Measurements from ENCODE around the gene DPP4. TPM values are rescaled to one million over a fixed set of nuclear protein-coding genes. Genes with fewer than 3 reads are reported as not detected.

DPP4 gene
- total RNA-seq, 1 donor from 2014 or later, result 1.7 TPM

- Histone ChIP-seq H3K36me3 (no peaks in the 10 kb centered on the region), H3K27ac (no peak overlapping the region), H3K9me3 (no peaks in the 10 kb centered on the region), H3K4me3 (no peak overlapping the region), H3K27me3 (no peaks in the 10 kb centered on the region), H3K4me1 (peaks cover 0 to 4% of the 10 kb centered on the region in 2 donors)
- intact Hi-C loops (cut with DNase I), result no loop called here
- DNase-seq (ENCODE audit: low spot score in 2 of 2), result no peak
- TF ChIP-seq CTCF (IDR thresholded peaks at IDR 0.05), result no peak
Measured at GRCh38 chr2:162070228-162070936, 3.6 kb downstream of the DPP4 start.

DNA sequence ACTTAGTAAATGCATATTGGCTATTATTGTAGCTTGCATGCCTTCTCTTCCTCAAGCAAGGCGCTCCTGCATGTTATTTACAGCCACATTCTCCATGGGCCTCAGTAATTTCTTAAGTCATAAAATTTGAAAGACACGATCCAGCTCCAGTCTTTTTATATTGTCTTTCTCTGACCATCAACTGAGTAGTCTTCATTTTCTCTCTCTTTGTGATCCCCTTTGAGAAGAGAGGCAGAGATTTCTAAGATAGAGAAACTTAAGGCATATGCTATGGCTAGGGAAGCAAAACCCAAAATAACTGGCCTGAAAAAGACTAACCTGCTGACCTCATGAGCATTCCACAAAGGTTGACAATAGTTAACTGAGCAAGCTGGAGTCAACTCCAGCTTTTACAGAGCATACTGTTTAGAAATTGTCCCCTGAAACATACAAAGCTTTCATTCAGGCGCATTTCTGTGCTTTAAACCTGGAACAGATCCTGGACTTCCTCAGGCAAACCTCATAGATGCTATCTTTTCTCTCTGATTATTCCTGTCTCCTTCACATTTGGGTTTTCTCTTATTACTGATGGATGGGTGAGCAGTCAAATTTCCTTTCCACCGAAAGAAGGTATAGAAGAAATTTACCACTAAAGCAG lies 4.6 kb downstream of the DPP4 start:
- H3K27me3 ChIP-seq, result no peaks in the 10 kb centered on the region
- no peak for DNase-seq (ENCODE audit: low spot score in 2 of 2)
- H3K27ac ChIP-seq, result no peak overlapping the region
- H3K4me1 ChIP-seq, result peaks cover 0 to 4% of the 10 kb centered on the region in 2 donors
- intact Hi-C loops (cut with DNase I), result no loop called here
- H3K36me3 ChIP-seq, result no peaks in the 10 kb centered on the region
- TF ChIP-seq CTCF (IDR thresholded peaks at IDR 0.05), result no peak
- no peaks in the 10 kb centered on the region for H3K9me3 ChIP-seq
- no peak overlapping the region for H3K4me3 ChIP-seq

DNA sequence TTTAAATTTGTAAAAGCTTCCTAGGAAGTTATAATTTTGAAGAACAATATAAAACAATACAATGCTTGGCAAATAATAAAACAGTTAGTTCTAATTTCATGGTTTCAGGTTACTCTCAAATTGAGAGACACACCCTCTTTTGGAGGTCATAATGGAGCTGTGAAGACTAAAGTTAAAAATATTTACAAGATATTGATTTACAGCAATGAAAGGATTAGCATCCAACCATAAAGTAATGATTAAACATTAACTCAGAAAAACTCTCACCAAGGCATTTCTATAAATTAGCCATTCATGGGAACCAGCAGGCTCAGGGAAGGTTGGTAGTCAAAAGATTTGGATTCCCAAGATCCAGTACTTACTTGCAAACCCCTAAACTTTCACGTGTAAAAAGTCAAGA lies 6.4 kb downstream of the DPP4 start:
- Histone ChIP-seq H3K27ac (no peak overlapping the region), H3K27me3 (no peaks in the 10 kb centered on the region), H3K36me3 (no peaks in the 10 kb centered on the region), H3K4me3 (no peak overlapping the region), H3K9me3 (no peaks in the 10 kb centered on the region), H3K4me1 (no peaks in the 10 kb centered on the region)
- DNase-seq (ENCODE audit: low spot score in 2 of 2), result no peak
- intact Hi-C loops (cut with DNase I), result no loop called here
- TF ChIP-seq CTCF (IDR thresholded peaks at IDR 0.05), result no peak

- no peak overlapping the region for H3K4me3 ChIP-seq
- H3K27ac ChIP-seq, result no peak overlapping the region
- H3K4me1 ChIP-seq, result no peaks in the 10 kb centered on the region
- no peak for DNase-seq (ENCODE audit: low spot score in 2 of 2)
- H3K9me3 ChIP-seq, result no peaks in the 10 kb centered on the region
- no peaks in the 10 kb centered on the region for H3K27me3 ChIP-seq
- TF ChIP-seq CTCF (IDR thresholded peaks at IDR 0.05), result no peak
- no peaks in the 10 kb centered on the region for H3K36me3 ChIP-seq
- intact Hi-C loops (cut with DNase I), result no loop called here
Measured at GRCh38 chr2:162065767-162066166, 8.2 kb downstream of the DPP4 start.

DNA sequence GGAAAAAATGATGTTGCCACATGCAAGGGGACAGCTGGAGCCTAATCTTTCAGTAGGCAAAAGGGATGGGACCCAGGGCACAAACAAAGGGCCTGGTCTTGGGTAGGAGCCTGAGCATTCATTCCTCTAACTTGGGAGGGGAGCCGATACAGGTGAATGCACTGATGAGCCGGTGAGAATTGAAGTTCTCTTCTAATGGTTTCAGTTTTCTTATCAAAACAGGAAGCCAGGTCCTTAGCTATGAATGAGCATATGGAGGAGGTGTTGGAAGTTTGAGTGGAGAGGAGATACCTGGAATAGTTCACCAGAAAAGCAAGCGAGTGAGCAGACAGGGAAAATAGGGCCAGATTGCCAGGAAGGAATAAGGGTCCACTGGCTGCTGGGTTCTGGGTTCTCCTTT lies 10.1 kb downstream of the DPP4 start:
- no peak for TF ChIP-seq CTCF (IDR thresholded peaks at IDR 0.05)
- intact Hi-C loops (cut with DNase I), result no loop called here

More for the DNA sequence above, 10.1 kb downstream of the DPP4 start:
- Histone ChIP-seq H3K4me3 (no peak overlapping the region), H3K27me3 (no peaks in the 10 kb centered on the region), H3K4me1 (no peaks in the 10 kb centered on the region), H3K9me3 (no peaks in the 10 kb centered on the region), H3K36me3 (no peaks in the 10 kb centered on the region), H3K27ac (no peak overlapping the region)
- no peak for DNase-seq (ENCODE audit: low spot score in 2 of 2)
